K562 (cell line): ENCODE measurements around the gene TMEM273.

Experiments used
- BRF2 ChIP-seq: IDR thresholded peaks from 3 replicates; pipeline ENCODE4 v1.6.1; 2011; ENCODE audit warnings: borderline replicate concordance, mild to moderate bottlenecking; ENCODE audit not compliant: insufficient read length, insufficient read depth
- CTCF ChIP-seq, 3 experiments: IDR thresholded peaks in 2 of 3; conservative IDR thresholded peaks in 1 of 3; 2 replicates each; pipeline ENCODE4 v1.5.1; 2011 to 2012; ENCODE audit warnings: low read length in 3 of 3, mild to moderate bottlenecking in 3 of 3, control low read depth in 2 of 3, improper control_type of control experiment in 1 of 3, inconsistent platforms in 1 of 3, low read depth in 1 of 3, mixed read lengths in 1 of 3, moderate library complexity in 1 of 3; ENCODE audit not compliant: insufficient read depth in 2 of 3
- GABPB1 ChIP-seq: sonication (generic); formaldehyde crosslinking; IDR thresholded peaks from 2 replicates; pipeline ENCODE4 v1.8.0; 2022; ENCODE audit warnings: mild to moderate bottlenecking, missing genetic modification reagents
- ZNF354B ChIP-seq: fragments of 250-450 bp; sonication (Bioruptor Pico); IDR thresholded peaks from 2 replicates; pipeline ENCODE4 v1.4.0; 2020

- TF ChIP-seq CTCF (IDR thresholded peaks at IDR 0.05 in 2 of 3, conservative IDR thresholded peaks at IDR 0.05 in 1 of 3; ENCODE audit: insufficient read depth in 2 of 3, low read depth in 1 of 3, low read length in 3 of 3): peak; percentile 68 to 76 (median 71)
- TF ChIP-seq ZNF354B (CRISPR knock-in tag): no peak
- TF ChIP-seq GABPB1 (CRISPR knock-in tag): peak; percentile 66; the same call in 1 of the 2 replicates
- no peak for TF ChIP-seq BRF2
Observed at GRCh38 chr10:49161411-49161997, 26.7 kb downstream of the TMEM273 start.
